ENCODE data around the gene PSMD4. TPM values are rescaled to one million over a fixed set of nuclear protein-coding genes. Genes with fewer than 3 reads are reported as not detected.

Gene PSMD4
- total RNA-seq, 2 experiments from 2014 or later, result 57.2 TPM

DNA sequence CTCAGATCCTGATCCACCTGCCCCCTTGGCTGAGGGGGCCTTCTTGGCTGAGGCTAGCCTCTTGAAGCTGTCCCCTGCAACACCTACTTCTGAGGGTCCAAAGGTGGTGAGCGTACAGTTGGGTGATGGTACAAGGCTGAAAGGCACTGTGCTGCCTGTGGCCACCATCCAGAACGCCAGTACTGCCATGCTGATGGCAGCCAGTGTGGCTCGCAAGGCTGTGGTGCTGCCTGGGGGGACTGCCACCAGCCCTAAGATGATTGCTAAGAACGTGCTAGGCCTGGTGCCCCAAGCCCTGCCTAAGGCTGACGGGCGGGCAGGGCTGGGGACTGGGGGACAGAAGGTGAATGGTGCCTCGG, 32.8 kb downstream of the PSMD4 start:
- Histone ChIP-seq H3K27me3 (ENCODE audit: control insufficient read depth in 1 of 2, insufficient read depth in 2 of 2, low read length in 2 of 2) (no peaks in the 10 kb centered on the region), H3K4me3 (ENCODE audit: low read length) (no peak overlapping the region), H3K36me3 (ENCODE audit: insufficient read depth, low read length) (peaks cover 68% of the 10 kb centered on the region), H3K4me1 (ENCODE audit: insufficient read depth, low read length) (peaks cover 50% of the 10 kb centered on the region), H3K9me3 (ENCODE audit: control insufficient read depth in 1 of 2, insufficient read depth in 1 of 2, low read length in 2 of 2) (no peaks in the 10 kb centered on the region), H3K27ac (ENCODE audit: low read depth in 1 of 2, low read length in 2 of 2) (no peak overlapping the region)
- H3K4me1 Mint-ChIP-seq (ENCODE audit: low read depth), result peaks cover 34% of the 10 kb centered on the region
- no peaks in the 10 kb centered on the region for H3K27me3 Mint-ChIP-seq
- intact Hi-C loops (cut with DNase I, micrococcal nuclease), result no loop called here
- H3K27ac Mint-ChIP-seq, result no peak overlapping the region
- peaks cover 64% of the 10 kb centered on the region for H3K36me3 Mint-ChIP-seq (ENCODE audit: low read depth)
- TF ChIP-seq, protein P1, sequence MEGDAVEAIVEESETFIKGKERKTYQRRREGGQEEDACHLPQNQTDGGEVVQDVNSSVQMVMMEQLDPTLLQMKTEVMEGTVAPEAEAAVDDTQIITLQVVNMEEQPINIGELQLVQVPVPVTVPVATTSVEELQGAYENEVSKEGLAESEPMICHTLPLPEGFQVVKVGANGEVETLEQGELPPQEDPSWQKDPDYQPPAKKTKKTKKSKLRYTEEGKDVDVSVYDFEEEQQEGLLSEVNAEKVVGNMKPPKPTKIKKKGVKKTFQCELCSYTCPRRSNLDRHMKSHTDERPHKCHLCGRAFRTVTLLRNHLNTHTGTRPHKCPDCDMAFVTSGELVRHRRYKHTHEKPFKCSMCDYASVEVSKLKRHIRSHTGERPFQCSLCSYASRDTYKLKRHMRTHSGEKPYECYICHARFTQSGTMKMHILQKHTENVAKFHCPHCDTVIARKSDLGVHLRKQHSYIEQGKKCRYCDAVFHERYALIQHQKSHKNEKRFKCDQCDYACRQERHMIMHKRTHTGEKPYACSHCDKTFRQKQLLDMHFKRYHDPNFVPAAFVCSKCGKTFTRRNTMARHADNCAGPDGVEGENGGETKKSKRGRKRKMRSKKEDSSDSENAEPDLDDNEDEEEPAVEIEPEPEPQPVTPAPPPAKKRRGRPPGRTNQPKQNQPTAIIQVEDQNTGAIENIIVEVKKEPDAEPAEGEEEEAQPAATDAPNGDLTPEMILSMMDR (IDR thresholded peaks at IDR 0.05), result no peak
- POLR2A ChIA-PET, result no interaction called here
- no peak for ATAC-seq (ENCODE audit: poor library complexity)
- H3K9me3 Mint-ChIP-seq, result no peaks in the 10 kb centered on the region
- no peak overlapping the region for H3K4me3 Mint-ChIP-seq
- no peak for DNase-seq
- CTCF ChIA-PET, result no interaction called here

DNA sequence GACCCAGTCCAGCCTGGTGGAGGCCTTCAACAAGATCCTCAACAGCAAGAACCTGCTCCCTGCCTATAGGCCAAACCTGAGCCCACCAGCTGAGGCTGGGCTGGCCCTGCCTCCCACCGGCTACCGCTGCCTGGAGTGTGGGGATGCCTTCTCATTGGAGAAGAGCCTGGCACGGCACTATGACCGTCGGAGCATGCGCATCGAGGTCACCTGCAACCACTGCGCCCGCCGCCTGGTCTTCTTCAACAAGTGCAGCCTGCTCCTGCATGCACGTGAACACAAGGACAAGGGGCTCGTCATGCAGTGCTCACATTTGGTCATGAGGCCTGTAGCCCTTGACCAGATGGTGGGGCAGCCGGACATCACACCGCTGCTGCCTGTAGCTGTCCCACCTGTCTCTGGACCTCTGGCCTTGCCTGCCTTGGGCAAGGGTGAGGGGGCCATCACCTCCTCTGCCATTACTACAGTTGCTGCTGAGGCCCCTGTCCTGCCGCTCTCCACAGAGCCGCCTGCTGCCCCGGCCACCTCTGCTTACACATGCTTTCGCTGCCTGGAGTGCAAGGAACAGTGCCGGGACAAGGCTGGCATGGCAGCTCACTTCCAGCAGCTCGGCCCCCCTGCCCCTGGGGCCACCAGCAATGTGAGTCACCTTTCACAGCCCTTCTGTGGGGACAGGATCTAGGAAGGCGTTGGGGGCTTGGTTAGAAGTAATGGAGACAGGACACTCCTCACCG, 33.4 kb downstream of the PSMD4 start:
- H3K27me3 ChIP-seq (ENCODE audit: control insufficient read depth in 1 of 2, insufficient read depth in 2 of 2, low read length in 2 of 2), result no peaks in the 10 kb centered on the region
- TF ChIP-seq, protein P1 (IDR thresholded peaks at IDR 0.05), result no peak
- H3K4me3 ChIP-seq (ENCODE audit: low read length), result no peak overlapping the region
- no peak overlapping the region for H3K27ac ChIP-seq (ENCODE audit: low read depth in 1 of 2, low read length in 2 of 2)
- no peak for ATAC-seq (ENCODE audit: poor library complexity)
- DNase-seq, result no peak
- Mint-ChIP-seq H3K36me3 (ENCODE audit: low read depth) (peaks cover 68% of the 10 kb centered on the region), H3K4me3 (no peak overlapping the region), H3K27ac (no peak overlapping the region), H3K27me3 (no peaks in the 10 kb centered on the region), H3K9me3 (no peaks in the 10 kb centered on the region), H3K4me1 (ENCODE audit: low read depth) (peaks cover 33% of the 10 kb centered on the region)
- intact Hi-C loops (cut with DNase I, micrococcal nuclease), result no loop called here
- H3K4me1 ChIP-seq (ENCODE audit: insufficient read depth, low read length), result peaks cover 44% of the 10 kb centered on the region
- POLR2A ChIA-PET, result no interaction called here
- H3K36me3 ChIP-seq (ENCODE audit: insufficient read depth, low read length), result peaks cover 75% of the 10 kb centered on the region
- H3K9me3 ChIP-seq (ENCODE audit: control insufficient read depth in 1 of 2, insufficient read depth in 1 of 2, low read length in 2 of 2), result no peaks in the 10 kb centered on the region
- CTCF ChIA-PET, result no interaction called here

DNA sequence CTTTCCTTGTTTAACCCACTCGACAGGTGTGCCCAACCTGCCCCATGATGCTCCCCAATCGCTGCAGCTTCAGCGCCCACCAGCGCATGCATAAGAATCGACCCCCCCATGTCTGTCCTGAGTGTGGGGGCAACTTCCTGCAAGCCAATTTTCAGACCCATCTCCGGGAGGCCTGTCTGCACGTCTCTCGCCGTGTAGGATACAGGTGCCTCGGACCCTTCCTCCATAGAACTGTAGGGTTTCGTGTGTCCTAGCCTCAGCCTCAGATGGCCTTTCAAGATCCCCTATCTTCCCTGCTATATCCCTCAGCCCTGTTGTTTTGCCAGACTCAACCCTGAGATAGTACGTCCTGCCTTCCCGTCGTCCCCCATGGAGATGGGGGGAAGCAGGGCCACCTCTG, 34.0 kb downstream of the PSMD4 start:
- Histone ChIP-seq H3K4me1 (ENCODE audit: insufficient read depth, low read length) (peaks cover 39% of the 10 kb centered on the region), H3K9me3 (ENCODE audit: control insufficient read depth in 1 of 2, insufficient read depth in 1 of 2, low read length in 2 of 2) (no peaks in the 10 kb centered on the region), H3K36me3 (ENCODE audit: insufficient read depth, low read length) (peaks cover 80% of the 10 kb centered on the region), H3K27ac (ENCODE audit: low read depth in 1 of 2, low read length in 2 of 2) (no peak overlapping the region), H3K4me3 (ENCODE audit: low read length) (no peak overlapping the region), H3K27me3 (ENCODE audit: control insufficient read depth in 1 of 2, insufficient read depth in 2 of 2, low read length in 2 of 2) (no peaks in the 10 kb centered on the region)
- TF ChIP-seq, protein P1 (IDR thresholded peaks at IDR 0.05), result no peak
- H3K4me1 Mint-ChIP-seq (ENCODE audit: low read depth), result peaks cover 28% of the 10 kb centered on the region
- ATAC-seq (ENCODE audit: poor library complexity), result no peak
- H3K9me3 Mint-ChIP-seq, result no peaks in the 10 kb centered on the region
- DNase-seq, result no peak
- H3K4me3 Mint-ChIP-seq, result no peak overlapping the region
- no peak overlapping the region for H3K27ac Mint-ChIP-seq
- intact Hi-C loops (cut with DNase I, micrococcal nuclease), result no loop called here
- POLR2A ChIA-PET, result no interaction called here
- H3K27me3 Mint-ChIP-seq, result no peaks in the 10 kb centered on the region
- CTCF ChIA-PET, result no interaction called here
- peaks cover 68% of the 10 kb centered on the region for H3K36me3 Mint-ChIP-seq (ENCODE audit: low read depth)
